Memory B cell (primary cell): ENCODE results near the gene EXTL1.

Source experiments
- ATAC-seq: fragments of 150-1000 bp; cut with Tn5 transposase; 2 replicates; pipeline ENCODE4 v1.10.0; 2021; ENCODE audit warnings: low read depth, mild to moderate bottlenecking, moderate library complexity
- DNase-seq, 2 donors: peaks; one replicate each; pipeline ENCODE4 v3.0.0; 2022; ENCODE audit warnings: low spot score in 2 of 2
- H3K27ac Mint-ChIP-seq: one replicate; pipeline ENCODE4 v1.8.0; 2022; ENCODE audit warnings: mild to moderate bottlenecking, moderate library complexity, mixed read lengths
- H3K27me3 Mint-ChIP-seq: one replicate; pipeline ENCODE4 v1.8.0; 2022; ENCODE audit warnings: mixed read lengths
- H3K36me3 Mint-ChIP-seq: one replicate; pipeline ENCODE4 v1.8.0; 2022; ENCODE audit warnings: mild to moderate bottlenecking, mixed read lengths
- H3K4me1 Mint-ChIP-seq: one replicate; pipeline ENCODE4 v1.8.0; 2022; ENCODE audit warnings: mixed read lengths
- H3K4me3 Mint-ChIP-seq: one replicate; pipeline ENCODE4 v1.8.0; 2022; ENCODE audit warnings: mild to moderate bottlenecking, moderate library complexity, mixed read lengths
- H3K9me3 Mint-ChIP-seq: one replicate; pipeline ENCODE4 v1.8.0; 2022; ENCODE audit warnings: mixed read lengths

Gene EXTL1

DNA sequence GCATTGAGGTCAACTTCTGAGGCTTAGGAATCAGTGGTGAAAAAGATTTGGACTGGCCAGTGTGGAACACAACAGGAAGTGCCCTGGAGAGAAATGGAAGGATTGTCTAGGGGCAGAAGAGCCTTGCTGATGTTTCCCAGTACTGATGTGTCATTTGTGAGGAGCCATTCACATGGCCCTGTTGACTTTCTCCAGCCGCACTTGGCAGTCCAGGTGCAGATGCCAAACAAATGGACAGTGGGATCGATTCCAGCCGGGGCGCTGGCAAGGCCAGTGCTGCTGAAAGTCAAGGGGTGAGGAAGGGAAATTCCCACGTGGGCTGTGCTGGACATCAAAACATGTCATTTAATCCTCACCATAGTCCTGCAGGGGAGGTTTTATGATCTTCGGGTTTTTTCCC lies 50.7 kb downstream of the EXTL1 start:
- no peaks in the 10 kb centered on the region for H3K9me3 Mint-ChIP-seq
- ATAC-seq, result no peak
- H3K27me3 Mint-ChIP-seq, result peaks cover 29% of the 10 kb centered on the region
- DNase-seq, result no peak
- no peak overlapping the region for H3K27ac Mint-ChIP-seq
- H3K36me3 Mint-ChIP-seq, result peaks cover 1% of the 10 kb centered on the region
- no peaks in the 10 kb centered on the region for H3K4me1 Mint-ChIP-seq
- no peak overlapping the region for H3K4me3 Mint-ChIP-seq

DNA sequence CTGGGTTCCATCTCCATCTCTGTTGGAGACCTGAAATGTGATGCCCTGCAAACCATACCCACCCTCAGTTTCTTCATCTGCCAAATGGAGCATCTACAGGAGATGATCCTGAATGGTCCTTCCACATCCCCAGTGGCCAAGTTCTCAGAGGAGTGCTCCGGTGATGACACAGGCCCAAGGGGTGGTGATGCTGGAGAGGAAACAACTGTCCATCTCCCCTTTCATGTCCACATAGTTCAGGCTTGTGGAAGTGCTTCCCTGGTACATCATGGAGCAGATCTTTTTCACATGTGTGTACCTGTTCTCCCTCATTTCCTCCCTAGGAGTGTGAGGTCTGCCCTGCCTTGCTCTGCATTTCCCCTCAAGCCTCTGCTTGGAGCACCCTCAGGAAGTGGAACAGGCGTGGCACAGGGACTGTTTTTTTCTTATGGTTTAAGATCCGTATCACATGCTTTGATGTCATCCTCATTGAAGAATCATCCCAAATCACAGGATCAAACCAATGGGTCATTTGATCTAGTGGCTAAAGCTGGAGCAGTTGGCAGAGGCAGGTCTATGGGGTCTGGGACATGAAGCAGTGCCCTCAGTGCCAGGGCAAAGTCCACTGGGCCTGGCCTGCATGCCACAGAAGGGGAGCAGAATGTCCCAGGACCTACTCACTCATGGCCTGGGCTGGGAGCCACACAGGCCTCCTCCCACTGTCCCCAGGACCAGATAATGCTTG lies 54.0 kb downstream of the EXTL1 start:
- Mint-ChIP-seq H3K27ac (no peak overlapping the region), H3K4me3 (no peak overlapping the region), H3K4me1 (no peaks in the 10 kb centered on the region), H3K9me3 (no peaks in the 10 kb centered on the region), H3K36me3 (peaks cover 1% of the 10 kb centered on the region), H3K27me3 (peaks cover 26% of the 10 kb centered on the region)
- ATAC-seq, result no peak
- DNase-seq, result no peak

DNA sequence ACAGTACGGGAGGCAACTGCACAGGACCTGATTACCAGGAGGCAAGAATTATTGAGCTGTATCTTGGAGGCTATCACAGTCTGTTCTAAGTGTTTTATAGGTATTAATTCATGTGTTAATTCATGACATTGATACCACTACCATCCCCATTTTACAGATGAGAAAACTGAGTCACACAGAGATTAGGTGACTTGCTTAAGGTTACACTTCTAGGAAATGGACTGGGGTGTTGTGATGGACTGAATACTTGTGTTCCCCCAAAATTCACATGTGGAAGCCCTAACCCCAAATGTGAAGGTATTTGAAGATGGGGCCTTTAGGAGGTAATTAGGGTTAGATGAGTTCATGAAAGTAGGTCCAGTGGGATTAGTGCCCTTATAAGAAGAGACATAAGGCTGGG lies 55.9 kb downstream of the EXTL1 start:
- ATAC-seq (no peak), DNase-seq (no peak)
- H3K9me3 Mint-ChIP-seq, result no peaks in the 10 kb centered on the region
- H3K4me3 Mint-ChIP-seq, result no peak overlapping the region
- H3K27me3 Mint-ChIP-seq, result peaks cover 23% of the 10 kb centered on the region
- H3K4me1 Mint-ChIP-seq, result no peaks in the 10 kb centered on the region
- H3K36me3 Mint-ChIP-seq, result peaks cover 1% of the 10 kb centered on the region
- H3K27ac Mint-ChIP-seq, result no peak overlapping the region

DNA sequence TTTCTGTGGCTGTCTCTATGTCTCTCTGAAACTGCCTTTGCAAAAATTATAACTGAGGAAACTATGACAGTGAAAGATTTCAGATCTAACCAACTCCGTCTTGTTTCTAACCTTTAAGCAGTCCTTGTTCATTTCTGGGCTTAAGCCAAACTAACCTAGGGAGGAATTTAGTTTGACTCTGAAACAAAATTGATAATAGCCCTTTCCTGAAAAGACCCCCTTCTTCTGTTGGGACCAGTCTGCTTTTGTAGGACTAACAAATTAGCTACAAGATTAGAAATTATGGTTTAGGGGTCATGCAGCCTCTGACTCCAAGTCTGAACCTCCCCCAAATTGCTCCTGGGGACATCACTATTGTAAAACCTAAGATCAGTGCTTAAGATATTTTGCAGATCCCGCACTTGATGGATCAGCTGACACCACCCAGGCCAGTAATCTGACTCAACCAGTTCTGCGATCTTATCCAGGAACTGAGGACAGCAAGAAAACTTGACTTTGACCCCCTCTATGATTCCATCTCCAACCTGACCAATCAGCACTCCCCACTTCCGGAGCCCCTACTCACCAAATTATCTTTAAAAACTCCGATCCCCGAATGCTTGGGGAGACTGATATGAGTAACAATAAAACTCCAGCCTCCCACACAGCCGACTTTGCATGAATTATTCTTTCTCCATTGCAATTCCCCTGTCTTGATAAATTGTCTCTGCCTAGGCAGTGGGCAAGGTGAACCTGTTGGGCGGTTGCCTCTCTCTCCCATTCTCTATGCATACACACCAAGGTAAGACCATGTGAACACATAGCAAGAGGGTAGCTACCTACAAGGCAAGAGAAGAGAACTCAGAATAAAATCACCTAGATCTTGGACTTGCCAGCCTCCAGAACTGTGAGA lies 57.0 kb downstream of the EXTL1 start:
- Mint-ChIP-seq H3K4me3 (no peak overlapping the region), H3K36me3 (peaks cover 1% of the 10 kb centered on the region), H3K9me3 (no peaks in the 10 kb centered on the region), H3K27ac (no peak overlapping the region), H3K4me1 (no peaks in the 10 kb centered on the region), H3K27me3 (peaks cover 21% of the 10 kb centered on the region)
- ATAC-seq (no peak), DNase-seq (no peak)

DNA sequence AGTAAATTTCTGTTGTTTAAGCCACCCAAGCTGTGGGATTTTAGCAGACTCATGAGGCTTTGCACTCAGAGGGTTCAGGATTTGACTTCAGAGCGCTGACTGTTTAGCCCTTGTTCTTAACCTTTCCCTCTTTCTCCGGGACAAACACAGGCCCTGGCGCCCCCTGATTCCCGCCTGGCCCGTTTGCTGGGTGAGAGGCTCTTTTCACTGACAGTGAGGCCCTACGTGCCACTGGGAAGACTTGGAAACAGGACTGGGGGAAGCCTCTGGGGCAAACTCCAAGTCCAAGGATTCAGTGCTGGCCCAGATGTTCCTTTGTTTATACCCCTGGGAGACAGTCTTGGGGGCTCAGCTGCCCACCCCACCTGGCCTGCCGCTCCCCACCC lies 57.6 kb downstream of the EXTL1 start:
- no peak for DNase-seq
- Mint-ChIP-seq H3K4me3 (no peak overlapping the region), H3K27ac (no peak overlapping the region), H3K36me3 (peaks cover 1% of the 10 kb centered on the region), H3K9me3 (no peaks in the 10 kb centered on the region), H3K27me3 (peaks cover 21% of the 10 kb centered on the region), H3K4me1 (no peaks in the 10 kb centered on the region)
- no peak for ATAC-seq

DNA sequence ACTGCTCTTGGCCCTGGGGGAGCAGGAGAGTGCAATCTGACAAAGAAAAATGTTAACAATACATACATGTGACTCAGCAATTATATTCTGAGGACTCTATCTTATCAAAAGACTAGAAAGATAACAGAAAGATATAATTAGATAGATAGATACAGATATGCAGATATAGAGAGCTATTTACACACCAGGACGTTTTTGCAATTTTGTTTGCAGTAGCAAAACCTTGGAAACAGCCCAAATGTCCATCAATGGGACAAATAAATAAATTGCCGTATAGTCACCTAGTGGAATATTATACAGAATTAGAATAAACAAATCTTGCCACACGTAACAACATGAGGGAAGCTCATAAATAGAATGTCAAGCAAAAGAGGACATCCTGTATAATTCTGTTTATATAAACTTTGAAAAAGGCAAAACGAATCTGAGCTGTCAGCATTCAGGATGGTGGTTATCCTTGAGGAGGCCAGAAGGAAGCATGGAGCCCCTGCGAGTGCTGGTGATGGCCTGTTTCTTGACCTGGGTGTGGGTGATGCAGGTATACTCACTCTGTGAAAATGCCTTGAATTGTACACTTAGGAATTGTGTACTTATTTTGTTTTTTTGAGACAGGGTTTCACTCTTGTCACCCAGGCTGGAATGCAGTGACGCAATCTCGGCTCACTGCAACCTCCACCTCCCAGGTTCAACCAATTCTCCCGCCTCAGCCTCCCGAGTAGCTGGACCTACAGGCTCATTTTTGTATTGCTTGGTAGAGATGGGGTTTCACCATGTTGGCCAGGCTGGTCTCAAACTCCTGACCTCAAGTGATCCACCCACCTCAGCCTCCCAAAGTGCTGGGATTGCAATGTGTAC lies 58.6 kb downstream of the EXTL1 start:
- no peak for DNase-seq

DNA sequence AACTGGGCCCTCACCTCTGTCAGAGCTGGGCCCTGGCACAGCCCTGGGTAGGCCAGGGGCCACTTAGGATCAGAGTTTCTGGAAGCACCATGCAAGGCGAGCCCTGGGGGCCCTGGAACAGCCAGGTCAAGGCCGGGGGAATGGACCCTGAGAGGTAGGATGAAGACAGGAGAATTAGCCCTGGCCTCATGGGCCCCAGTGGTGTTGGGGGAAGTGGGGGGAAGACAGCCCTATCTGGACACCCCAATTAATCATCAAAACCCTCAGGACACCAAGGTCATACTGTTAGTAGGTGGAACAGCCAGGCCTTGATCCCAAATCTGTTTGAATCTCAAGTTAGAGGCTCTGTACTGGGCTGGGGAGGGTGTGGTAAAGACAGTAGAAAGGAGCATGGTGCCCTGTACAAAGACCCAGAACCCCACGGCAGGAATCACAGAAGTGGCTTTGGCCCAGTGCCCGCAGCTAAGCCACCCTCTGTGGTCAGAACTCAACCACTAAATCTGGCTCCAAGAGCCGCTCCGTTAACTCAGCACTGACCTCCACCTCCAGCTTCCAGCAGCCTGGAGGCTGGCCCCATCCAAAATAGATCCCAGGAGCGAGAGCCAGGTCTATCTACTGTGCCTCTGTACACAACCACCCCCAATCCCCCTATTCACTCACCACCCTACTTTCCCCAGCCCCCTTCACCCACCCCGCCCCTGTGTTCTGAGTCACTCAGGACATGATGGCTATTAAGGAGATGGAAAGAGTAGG lies 59.9 kb downstream of the EXTL1 start:
- ATAC-seq (no peak), DNase-seq (no peak)
- H3K27me3 Mint-ChIP-seq, result peaks cover 19% of the 10 kb centered on the region
- peaks cover 1% of the 10 kb centered on the region for H3K36me3 Mint-ChIP-seq
- H3K27ac Mint-ChIP-seq, result no peak overlapping the region
- H3K9me3 Mint-ChIP-seq, result no peaks in the 10 kb centered on the region
- H3K4me3 Mint-ChIP-seq, result no peak overlapping the region
- no peaks in the 10 kb centered on the region for H3K4me1 Mint-ChIP-seq

More for the DNA sequence above, 58.6 kb downstream of the EXTL1 start:
- Mint-ChIP-seq H3K4me1 (no peaks in the 10 kb centered on the region), H3K27me3 (peaks cover 22% of the 10 kb centered on the region), H3K27ac (no peak overlapping the region), H3K9me3 (no peaks in the 10 kb centered on the region), H3K36me3 (peaks cover 1% of the 10 kb centered on the region), H3K4me3 (no peak overlapping the region)
- no peak for ATAC-seq

DNA sequence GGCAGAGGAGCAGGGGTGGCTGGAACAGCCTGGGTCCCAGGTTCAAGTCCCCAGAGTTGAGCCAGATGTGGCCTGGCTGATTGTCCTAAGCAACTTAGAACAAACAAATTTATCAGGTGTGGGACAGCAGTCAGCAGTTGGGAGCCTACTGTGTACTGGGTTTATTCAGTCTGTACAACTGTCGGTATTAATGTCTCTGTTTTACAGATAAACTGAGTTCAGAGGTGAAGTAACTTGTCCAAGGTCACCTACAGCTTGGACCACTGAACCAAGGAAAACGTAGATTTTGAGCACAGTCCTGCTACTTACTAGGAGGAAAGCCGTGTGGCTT lies 60.4 kb downstream of the EXTL1 start:
- Mint-ChIP-seq H3K27me3 (peaks cover 19% of the 10 kb centered on the region), H3K4me1 (no peaks in the 10 kb centered on the region), H3K36me3 (no peaks in the 10 kb centered on the region), H3K4me3 (no peak overlapping the region), H3K9me3 (no peaks in the 10 kb centered on the region), H3K27ac (no peak overlapping the region)
- ATAC-seq (no peak), DNase-seq (no peak)

DNA sequence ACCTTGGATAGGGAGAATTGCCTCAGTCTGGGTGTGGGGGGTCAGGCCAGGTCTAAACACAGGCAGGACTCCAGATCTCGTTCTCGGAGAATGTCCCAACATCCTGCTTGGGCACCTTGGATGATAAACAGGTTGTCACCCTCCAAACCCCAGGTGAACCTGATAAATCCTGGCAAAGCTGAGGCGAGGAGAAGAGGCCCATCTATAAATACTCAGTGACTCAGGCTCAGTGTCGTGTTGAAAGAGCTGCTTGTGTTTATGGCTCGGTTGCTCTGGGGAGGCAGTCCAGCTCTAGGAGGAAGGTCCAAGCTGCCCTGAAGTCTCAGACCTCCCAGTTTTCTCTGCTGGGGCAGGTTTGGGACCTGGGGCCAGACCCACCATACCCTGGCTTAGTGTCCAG lies 61.6 kb downstream of the EXTL1 start:
- no peak for DNase-seq
- no peak overlapping the region for H3K27ac Mint-ChIP-seq
- H3K36me3 Mint-ChIP-seq, result no peaks in the 10 kb centered on the region
- H3K4me3 Mint-ChIP-seq, result no peak overlapping the region
- H3K27me3 Mint-ChIP-seq, result peaks cover 16% of the 10 kb centered on the region
- no peaks in the 10 kb centered on the region for H3K9me3 Mint-ChIP-seq
- ATAC-seq, result no peak
- no peaks in the 10 kb centered on the region for H3K4me1 Mint-ChIP-seq

DNA sequence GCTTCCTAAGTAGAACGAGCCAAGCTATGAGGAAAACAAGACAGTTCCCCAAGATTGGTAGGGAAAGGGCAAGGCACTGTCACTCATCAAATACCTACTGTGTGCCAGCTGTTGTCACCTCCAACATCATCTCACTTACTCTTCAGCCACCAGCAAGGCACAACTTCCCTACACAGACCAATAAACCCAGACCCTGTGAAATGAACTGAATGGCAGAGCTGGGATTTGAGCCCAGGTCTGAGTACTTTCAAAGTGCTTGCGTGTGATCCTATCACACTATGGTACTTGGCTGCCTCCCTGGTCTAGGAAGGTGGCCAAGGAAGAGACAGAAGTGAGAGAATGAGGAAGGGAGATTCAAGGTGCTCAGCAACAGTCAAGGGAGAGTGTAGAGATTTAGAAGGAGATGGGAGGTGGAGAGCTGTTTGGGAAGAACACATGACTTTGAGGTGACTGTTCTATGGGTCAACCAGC lies 62.6 kb downstream of the EXTL1 start:
- peaks cover 13% of the 10 kb centered on the region for H3K27me3 Mint-ChIP-seq
- no peak for DNase-seq
- no peak overlapping the region for H3K27ac Mint-ChIP-seq
- ATAC-seq, result no peak
- H3K9me3 Mint-ChIP-seq, result no peaks in the 10 kb centered on the region
- no peaks in the 10 kb centered on the region for H3K4me1 Mint-ChIP-seq
- no peaks in the 10 kb centered on the region for H3K36me3 Mint-ChIP-seq
- no peak overlapping the region for H3K4me3 Mint-ChIP-seq

DNA sequence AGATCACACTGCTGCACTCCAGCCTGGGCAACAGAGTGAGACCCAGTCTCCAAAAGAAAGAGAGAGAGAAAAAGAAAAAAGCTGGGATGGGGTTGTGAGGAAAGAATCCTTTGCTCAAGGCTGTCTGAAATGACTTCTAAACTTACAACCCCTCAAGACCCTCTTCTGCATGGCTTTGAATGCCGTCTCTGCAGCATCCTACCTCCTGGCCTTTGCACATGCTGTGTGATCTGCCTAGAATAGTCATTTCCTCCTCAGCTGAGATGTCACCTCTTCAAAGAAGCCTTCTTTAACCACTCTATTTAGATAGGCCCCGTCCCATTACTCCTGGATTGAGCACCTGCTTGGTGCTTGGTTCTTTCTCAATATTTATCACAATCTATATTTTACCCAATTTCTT lies 63.3 kb downstream of the EXTL1 start:
- Mint-ChIP-seq H3K4me1 (no peaks in the 10 kb centered on the region), H3K4me3 (no peak overlapping the region), H3K9me3 (no peaks in the 10 kb centered on the region), H3K36me3 (no peaks in the 10 kb centered on the region), H3K27ac (no peak overlapping the region), H3K27me3 (peaks cover 13% of the 10 kb centered on the region)
- ATAC-seq, result no peak
- DNase-seq, result no peak
